ENCODE measurements around the gene SLC25A27. TPM values are rescaled to one million over a fixed set of nuclear protein-coding genes. Genes with fewer than 3 reads are reported as not detected.

Gene SLC25A27
- total RNA-seq, 4 donors from 2014 or later, result 0.56 to 24.2 (median 6.5) TPM

DNA sequence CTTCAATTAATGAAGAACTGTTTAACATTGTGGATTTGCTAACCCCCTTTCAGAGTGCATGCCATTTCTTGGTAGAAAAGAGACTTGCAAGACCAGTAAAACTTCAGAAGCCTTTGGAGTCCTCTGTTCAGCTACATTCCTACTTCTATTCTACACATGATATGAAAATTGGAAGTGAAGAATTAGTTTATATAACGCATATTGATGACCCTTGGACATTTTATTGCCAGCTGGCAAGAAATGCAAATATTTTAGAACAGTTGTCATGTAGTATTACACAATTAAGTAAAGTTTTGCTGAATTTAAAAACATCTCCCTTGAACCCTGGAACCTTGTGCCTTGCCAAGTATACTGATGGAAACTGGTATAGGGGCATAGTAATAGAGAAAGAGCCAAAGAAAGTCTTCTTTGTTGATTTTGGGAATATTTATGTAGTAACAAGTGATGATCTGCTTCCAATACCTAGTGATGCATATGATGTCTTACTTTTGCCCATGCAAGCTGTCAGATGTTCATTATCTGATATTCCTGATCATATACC, 38.2 kb downstream of the SLC25A27 start:
- H3K9me3 ChIP-seq, result no peaks in the 10 kb centered on the region
- in situ Hi-C loops (cut with MboI; ENCODE audit: low sequenced_read_pairs in 4 of 4), result no loop called here
- no peaks in the 10 kb centered on the region for H3K4me1 ChIP-seq
- no peaks in the 10 kb centered on the region for H3K27me3 ChIP-seq
- DNase-seq (no peak), ATAC-seq (no peak)
- H3K36me3 ChIP-seq, result no peaks in the 10 kb centered on the region
- H3K4me3 ChIP-seq, result no peak overlapping the region
- H3K27ac ChIP-seq, result no peak overlapping the region
- intact Hi-C loops (cut with DNase I; ENCODE audit: low total_unique reads), result no loop called here
- TF ChIP-seq POLR2A (IDR thresholded peaks at IDR 0.05), result no peak
- TF ChIP-seq, protein P1, sequence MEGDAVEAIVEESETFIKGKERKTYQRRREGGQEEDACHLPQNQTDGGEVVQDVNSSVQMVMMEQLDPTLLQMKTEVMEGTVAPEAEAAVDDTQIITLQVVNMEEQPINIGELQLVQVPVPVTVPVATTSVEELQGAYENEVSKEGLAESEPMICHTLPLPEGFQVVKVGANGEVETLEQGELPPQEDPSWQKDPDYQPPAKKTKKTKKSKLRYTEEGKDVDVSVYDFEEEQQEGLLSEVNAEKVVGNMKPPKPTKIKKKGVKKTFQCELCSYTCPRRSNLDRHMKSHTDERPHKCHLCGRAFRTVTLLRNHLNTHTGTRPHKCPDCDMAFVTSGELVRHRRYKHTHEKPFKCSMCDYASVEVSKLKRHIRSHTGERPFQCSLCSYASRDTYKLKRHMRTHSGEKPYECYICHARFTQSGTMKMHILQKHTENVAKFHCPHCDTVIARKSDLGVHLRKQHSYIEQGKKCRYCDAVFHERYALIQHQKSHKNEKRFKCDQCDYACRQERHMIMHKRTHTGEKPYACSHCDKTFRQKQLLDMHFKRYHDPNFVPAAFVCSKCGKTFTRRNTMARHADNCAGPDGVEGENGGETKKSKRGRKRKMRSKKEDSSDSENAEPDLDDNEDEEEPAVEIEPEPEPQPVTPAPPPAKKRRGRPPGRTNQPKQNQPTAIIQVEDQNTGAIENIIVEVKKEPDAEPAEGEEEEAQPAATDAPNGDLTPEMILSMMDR (IDR thresholded peaks at IDR 0.05 in 4 of 5, conservative IDR thresholded peaks at IDR 0.05 in 1 of 5), result no peak

DNA sequence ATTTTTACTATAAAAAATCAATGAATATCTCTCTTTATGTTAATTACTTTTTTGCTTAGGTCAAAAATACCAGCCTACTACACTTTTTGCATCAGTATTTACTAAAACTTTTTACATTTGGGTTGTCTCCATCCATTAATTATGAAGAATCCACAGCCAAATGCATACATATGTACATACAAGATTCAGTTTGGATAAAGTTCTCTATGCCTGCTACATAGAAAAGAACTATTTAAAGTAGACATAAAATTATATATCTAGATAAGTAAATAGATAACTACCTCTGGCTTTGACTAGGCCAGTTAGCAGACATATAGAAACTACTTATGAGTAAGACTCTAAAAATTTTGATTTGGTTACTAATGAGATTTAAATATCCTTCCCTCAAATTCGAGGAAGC, 47.2 kb downstream of the SLC25A27 start:
- DNase-seq (no peak), ATAC-seq (no peak)
- intact Hi-C loops (cut with DNase I; ENCODE audit: low total_unique reads), result no loop called here
- in situ Hi-C loops (cut with MboI; ENCODE audit: low sequenced_read_pairs in 4 of 4), result no loop called here
- no peaks in the 10 kb centered on the region for H3K4me1 ChIP-seq
- H3K27me3 ChIP-seq, result no peaks in the 10 kb centered on the region
- no peak overlapping the region for H3K27ac ChIP-seq
- no peaks in the 10 kb centered on the region for H3K9me3 ChIP-seq
- H3K4me3 ChIP-seq, result no peak overlapping the region
- H3K36me3 ChIP-seq, result no peaks in the 10 kb centered on the region
- TF ChIP-seq POLR2A (IDR thresholded peaks at IDR 0.05), result no peak
- TF ChIP-seq, protein P1 (IDR thresholded peaks at IDR 0.05 in 4 of 5, conservative IDR thresholded peaks at IDR 0.05 in 1 of 5), result no peak

DNA sequence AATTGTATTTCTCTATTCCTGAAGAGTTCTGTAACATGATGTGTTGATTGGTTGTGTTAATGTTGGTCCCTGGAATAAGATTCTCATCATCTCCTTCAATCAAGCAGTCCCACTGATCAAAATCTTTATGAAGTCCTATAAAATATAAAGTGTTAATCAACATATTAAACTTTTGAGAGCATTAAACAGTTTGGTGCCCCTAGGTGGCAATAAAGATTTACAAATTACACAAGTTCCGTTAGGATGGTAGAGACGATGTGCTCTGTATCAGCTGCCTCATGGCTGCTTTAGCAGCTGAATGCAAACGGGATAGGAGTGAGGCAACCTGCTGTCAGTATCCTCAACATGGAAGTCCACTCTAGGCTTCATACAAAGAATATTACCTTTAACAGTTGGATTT, 51.8 kb downstream of the SLC25A27 start:
- Histone ChIP-seq H3K4me3 (no peak overlapping the region), H3K27me3 (no peaks in the 10 kb centered on the region), H3K27ac (no peak overlapping the region), H3K4me1 (no peaks in the 10 kb centered on the region), H3K36me3 (no peaks in the 10 kb centered on the region), H3K9me3 (no peaks in the 10 kb centered on the region)
- no peak for ATAC-seq
- no peak for DNase-seq
- intact Hi-C loops (cut with DNase I; ENCODE audit: low total_unique reads) (no loop called here), in situ Hi-C loops (cut with MboI; ENCODE audit: low sequenced_read_pairs in 4 of 4) (no loop called here)
- TF ChIP-seq, protein P1 (IDR thresholded peaks at IDR 0.05 in 4 of 5, conservative IDR thresholded peaks at IDR 0.05 in 1 of 5), result no peak
- TF ChIP-seq POLR2A (IDR thresholded peaks at IDR 0.05), result no peak

DNA sequence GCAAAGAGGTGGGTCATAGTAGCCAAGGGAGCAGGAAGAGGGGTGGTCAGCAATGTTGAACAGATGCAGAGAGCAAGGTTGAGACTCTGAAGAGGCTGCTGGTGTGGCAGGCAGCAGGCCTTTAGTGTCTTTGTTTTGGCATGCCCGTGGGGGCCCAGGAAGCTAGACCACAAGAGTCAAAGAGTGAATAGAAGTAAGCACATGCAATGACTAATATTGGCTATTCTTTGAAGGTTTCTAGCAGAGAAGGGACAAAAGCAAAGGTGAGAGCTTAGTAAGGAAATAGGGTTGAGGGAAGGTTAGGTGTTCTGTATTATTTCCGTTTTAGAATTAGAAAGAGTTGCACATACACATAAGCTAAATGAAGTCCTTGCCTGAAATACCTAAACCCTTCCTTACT, 53.7 kb downstream of the SLC25A27 start:
- Histone ChIP-seq H3K4me3 (no peak overlapping the region), H3K27ac (no peak overlapping the region), H3K36me3 (no peaks in the 10 kb centered on the region), H3K4me1 (no peaks in the 10 kb centered on the region), H3K27me3 (no peaks in the 10 kb centered on the region), H3K9me3 (no peaks in the 10 kb centered on the region)
- DNase-seq (no peak), ATAC-seq (no peak)
- no peak for TF ChIP-seq POLR2A (IDR thresholded peaks at IDR 0.05)
- TF ChIP-seq, protein P1 (IDR thresholded peaks at IDR 0.05 in 4 of 5, conservative IDR thresholded peaks at IDR 0.05 in 1 of 5), result no peak
- intact Hi-C loops (cut with DNase I; ENCODE audit: low total_unique reads), result no loop called here
- in situ Hi-C loops (cut with MboI; ENCODE audit: low sequenced_read_pairs in 4 of 4), result no loop called here

DNA sequence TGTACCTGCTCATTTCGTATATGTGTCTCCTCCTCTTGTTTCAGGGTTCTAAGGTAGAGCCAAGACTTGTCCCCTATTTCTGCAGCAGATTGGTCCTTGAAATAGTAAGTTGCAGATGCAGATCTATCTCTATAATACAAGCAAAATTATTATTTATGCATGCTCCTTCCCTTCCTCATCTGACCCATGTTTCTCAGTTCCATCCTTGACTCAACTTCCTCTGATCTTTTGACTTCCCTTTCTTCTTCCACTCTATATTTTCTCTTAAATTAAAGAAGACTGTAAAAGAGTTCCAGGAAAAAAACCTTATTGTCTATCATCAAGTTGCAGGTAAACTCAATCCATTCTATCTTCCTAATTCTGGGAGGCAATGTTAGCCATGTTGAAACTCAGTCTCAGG, 58.7 kb downstream of the SLC25A27 start:
- ATAC-seq, result no peak
- no peak overlapping the region for H3K4me3 ChIP-seq
- H3K36me3 ChIP-seq, result no peaks in the 10 kb centered on the region
- DNase-seq, result no peak
- no peaks in the 10 kb centered on the region for H3K9me3 ChIP-seq
- H3K27me3 ChIP-seq, result no peaks in the 10 kb centered on the region
- no peak for TF ChIP-seq POLR2A (IDR thresholded peaks at IDR 0.05)
- TF ChIP-seq, protein P1 (IDR thresholded peaks at IDR 0.05 in 4 of 5, conservative IDR thresholded peaks at IDR 0.05 in 1 of 5), result no peak
- no peaks in the 10 kb centered on the region for H3K4me1 ChIP-seq
- no peak overlapping the region for H3K27ac ChIP-seq
- in situ Hi-C loops (cut with MboI; ENCODE audit: low sequenced_read_pairs in 4 of 4) (no loop called here), intact Hi-C loops (cut with DNase I; ENCODE audit: low total_unique reads) (no loop called here)

Measured in gastrocnemius medialis (tissue), 4 donors.